Testis (tissue), 2 donors: ENCODE results near the gene CDK7.

ENCODE experiments used
- CTCF ChIP-seq, 3 experiments: fragments of 450-650 bp in 2 of 3; fragments of 200-600 bp in 1 of 3; sonication (generic) in 1 of 3; IDR thresholded peaks; one replicate each; pipeline ENCODE4 v1.5.1; 2016 to 2019; ENCODE audit warnings: antibody characterized with exemption in 3 of 3, mild to moderate bottlenecking in 2 of 3, moderate library complexity in 1 of 3
- POLR2A ChIP-seq: fragments of 450-650 bp; IDR thresholded peaks from one replicate; pipeline ENCODE4 v1.6.1; 2017; ENCODE audit warnings: antibody characterized with exemption, mild to moderate bottlenecking, moderate library complexity

GRCh38 chr5:69187342-69187741 is 47.3 kb upstream of the CDK7 start:
- TF ChIP-seq CTCF (IDR thresholded peaks at IDR 0.05): no peak
- no peak for TF ChIP-seq POLR2A
